GM20000 (cell line): Measurements from ENCODE around the gene KIF9.
"Not testable (repeated sequence)": the region's sequence is repeated elsewhere in the genome, so short reads cannot be mapped to it uniquely, and the experiment has no call there.

Experiments used
- DNase-seq: peaks from one replicate; pipeline ENCODE4 v3.0.0; 2012; ENCODE audit warnings: low spot score
- TF ChIP-seq, protein P1 (sequence below): IDR thresholded peaks from 2 replicates; pipeline ENCODE4 v1.5.1; 2012; ENCODE audit warnings: mild to moderate bottlenecking, control low read depth; ENCODE audit errors: extremely low read depth, missing control alignments

Gene KIF9

DNA sequence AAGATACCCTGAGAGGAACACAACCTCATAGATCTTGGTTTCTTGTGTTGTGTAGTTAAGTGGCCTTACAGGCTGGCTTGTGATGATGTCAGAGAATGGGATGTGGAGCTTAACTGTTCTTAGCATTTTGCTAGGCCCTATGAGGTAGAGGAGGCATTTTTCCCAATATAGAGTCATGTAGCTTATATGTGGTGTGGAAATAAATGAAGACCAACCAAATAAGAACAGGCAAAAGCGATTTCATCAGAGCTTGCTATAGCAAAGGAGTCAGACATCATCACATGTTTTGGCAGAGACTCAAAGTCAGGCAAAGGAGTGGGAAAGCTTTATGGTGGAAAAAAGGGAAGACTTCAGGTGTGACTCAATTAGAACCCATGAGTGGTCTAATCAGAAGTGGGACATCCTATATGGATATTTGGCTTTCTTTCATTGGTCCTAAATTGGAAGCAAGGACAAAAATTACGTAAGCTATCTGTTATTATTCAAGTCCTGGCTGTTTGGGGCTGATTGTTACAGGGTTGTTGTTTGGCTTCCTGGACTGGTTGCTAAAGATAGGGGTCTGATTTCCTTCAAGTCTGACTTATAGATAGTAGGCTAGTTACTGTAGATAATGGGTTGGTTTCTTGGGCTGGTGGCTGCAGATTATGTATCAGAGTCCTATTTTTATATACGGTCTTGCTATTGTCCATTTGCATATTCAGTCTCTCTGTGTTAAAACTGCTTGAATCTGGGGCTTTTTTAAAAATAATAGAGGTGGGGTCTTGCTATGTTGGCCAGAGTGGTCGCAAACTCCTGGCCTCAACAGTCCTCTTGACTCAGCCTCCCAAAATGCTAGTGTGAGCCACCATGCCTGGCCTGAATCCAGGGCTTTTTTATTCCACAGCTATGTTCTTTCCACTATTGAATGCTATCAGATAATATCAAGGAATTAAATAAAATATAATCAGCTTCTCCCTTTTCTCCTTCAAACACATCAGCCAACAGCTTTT, 88.4 kb downstream of the KIF9 start:
- TF ChIP-seq, protein P1, sequence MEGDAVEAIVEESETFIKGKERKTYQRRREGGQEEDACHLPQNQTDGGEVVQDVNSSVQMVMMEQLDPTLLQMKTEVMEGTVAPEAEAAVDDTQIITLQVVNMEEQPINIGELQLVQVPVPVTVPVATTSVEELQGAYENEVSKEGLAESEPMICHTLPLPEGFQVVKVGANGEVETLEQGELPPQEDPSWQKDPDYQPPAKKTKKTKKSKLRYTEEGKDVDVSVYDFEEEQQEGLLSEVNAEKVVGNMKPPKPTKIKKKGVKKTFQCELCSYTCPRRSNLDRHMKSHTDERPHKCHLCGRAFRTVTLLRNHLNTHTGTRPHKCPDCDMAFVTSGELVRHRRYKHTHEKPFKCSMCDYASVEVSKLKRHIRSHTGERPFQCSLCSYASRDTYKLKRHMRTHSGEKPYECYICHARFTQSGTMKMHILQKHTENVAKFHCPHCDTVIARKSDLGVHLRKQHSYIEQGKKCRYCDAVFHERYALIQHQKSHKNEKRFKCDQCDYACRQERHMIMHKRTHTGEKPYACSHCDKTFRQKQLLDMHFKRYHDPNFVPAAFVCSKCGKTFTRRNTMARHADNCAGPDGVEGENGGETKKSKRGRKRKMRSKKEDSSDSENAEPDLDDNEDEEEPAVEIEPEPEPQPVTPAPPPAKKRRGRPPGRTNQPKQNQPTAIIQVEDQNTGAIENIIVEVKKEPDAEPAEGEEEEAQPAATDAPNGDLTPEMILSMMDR, result no peak
- DNase-seq, result no peak

DNA sequence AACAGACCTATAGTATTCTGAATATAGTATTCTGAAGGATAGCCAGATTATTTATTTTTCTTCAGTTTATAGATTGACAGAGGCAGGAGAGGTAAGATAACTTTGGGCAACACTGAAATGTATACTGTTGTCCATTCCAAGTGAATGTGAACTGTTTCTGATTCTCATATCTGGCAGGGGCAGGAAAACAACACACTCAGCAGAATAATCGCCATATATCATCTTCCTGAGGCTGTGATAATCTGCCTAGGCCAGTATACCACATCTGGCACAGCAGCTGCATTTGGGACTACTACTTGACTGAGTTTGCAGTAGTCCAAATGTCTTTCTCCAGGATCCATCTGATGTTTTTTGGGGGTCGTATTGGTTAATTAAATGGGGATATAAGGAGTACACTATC, 96.3 kb downstream of the KIF9 start:
- no peak for DNase-seq
- TF ChIP-seq, protein P1, result no peak

DNA sequence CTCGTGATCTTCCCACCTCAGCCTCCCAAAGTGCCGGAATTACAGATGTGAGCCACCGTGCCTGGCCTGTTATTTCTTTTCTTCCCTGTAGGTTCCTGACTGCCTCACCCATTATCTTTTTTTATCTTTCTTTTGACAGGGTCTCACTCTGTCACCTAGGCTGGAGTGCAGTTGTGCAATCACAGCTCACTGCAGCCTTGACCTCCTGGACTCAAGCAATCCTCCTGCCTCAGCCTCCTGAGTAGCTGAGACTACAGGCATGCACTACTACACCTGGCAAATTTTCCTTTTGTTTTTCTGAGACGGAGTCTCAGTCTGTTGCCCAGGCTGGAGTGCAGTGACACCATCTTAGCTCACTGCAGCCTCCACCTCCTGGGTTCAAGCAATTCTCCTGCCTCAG, 100.9 kb downstream of the KIF9 start:
- not testable (repeated sequence) for DNase-seq

DNA sequence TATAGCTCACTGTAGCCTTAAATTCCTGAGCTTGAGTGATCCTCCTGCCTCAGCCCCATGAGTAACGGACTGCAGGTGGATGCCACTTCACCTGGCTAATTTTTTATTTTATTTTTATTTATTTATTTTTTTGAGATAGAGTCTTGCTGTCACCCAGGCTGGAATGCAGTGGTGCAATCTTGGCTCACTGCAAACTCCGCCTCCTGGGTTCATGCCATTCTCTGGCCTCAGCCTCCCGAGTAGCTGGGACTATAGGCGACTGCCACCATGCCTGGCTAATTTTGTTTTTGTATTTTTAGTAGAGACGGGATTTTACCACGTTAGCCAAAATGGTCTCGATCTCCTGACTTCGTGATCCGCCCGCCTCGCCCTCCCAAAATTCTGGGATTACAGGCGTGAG, 102.6 kb downstream of the KIF9 start:
- DNase-seq, result not testable (repeated sequence)
